D721Med (cell line): Measurements from ENCODE around the gene CCDC7.
"Not testable (repeated sequence)": the region's sequence is repeated elsewhere in the genome, so short reads cannot be mapped to it uniquely, and the experiment has no call there.

Source experiments
- DNase-seq: peaks from one replicate; pipeline ENCODE4 v3.0.0; 2011; ENCODE audit warnings: low spot score; ENCODE audit not compliant: insufficient read length
- FAIRE-seq: peaks from 2 replicates; lab custom pipeline; 2011; peaks lifted over from hg19 to GRCh38; lab: Jason Lieb, UNC
- TF ChIP-seq, protein P1 (sequence below): IDR thresholded peaks from 2 replicates; pipeline ENCODE4 v1.5.1; 2012; ENCODE audit warnings: mild to moderate bottlenecking, control low read depth; ENCODE audit not compliant: insufficient read depth; ENCODE audit errors: missing control alignments

Gene CCDC7

DNA sequence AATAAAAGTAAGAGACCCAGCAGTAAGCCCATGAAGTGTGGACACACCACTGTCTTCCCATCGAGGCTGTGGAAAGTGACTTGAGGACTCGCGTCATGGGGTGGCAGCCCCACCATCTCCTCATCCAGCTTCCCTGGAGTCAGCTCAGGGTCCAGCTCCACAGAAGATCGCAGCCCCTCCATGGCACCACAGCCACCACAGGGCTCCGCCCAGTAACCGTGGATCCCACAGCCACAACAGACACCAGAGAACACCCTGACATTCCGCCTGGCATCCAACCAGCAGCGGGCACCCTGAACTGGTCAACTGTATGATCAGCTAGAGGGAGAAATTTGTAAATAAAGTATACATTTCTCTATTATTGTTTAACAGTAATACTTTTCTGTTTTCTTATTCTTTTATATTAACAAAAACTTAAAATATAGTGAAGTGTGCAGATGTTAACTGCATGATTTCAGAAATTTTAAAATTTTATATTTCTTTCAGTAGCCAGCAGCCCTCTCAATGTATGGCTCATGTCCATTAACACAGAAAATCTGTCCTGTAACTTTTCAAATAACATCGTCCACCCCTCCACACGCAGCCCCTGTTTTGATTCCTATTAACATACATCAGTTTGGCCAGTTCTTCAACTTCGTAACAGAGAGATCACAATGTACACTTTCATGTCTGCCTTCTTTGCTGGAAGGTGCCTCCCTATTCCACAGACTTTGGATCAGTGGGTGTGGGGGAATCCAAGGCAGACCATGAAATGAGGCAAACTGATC lies 442.4 kb downstream of the CCDC7 start:
- DNase-seq, result no peak
- FAIRE-seq, result no peak
- TF ChIP-seq, protein P1, sequence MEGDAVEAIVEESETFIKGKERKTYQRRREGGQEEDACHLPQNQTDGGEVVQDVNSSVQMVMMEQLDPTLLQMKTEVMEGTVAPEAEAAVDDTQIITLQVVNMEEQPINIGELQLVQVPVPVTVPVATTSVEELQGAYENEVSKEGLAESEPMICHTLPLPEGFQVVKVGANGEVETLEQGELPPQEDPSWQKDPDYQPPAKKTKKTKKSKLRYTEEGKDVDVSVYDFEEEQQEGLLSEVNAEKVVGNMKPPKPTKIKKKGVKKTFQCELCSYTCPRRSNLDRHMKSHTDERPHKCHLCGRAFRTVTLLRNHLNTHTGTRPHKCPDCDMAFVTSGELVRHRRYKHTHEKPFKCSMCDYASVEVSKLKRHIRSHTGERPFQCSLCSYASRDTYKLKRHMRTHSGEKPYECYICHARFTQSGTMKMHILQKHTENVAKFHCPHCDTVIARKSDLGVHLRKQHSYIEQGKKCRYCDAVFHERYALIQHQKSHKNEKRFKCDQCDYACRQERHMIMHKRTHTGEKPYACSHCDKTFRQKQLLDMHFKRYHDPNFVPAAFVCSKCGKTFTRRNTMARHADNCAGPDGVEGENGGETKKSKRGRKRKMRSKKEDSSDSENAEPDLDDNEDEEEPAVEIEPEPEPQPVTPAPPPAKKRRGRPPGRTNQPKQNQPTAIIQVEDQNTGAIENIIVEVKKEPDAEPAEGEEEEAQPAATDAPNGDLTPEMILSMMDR, result no peak

- FAIRE-seq (no peak), DNase-seq (no peak)
- TF ChIP-seq, protein P1, result no peak
Observed at GRCh38 chr10:32889631-32890212, 443.8 kb downstream of the CCDC7 start.

DNA sequence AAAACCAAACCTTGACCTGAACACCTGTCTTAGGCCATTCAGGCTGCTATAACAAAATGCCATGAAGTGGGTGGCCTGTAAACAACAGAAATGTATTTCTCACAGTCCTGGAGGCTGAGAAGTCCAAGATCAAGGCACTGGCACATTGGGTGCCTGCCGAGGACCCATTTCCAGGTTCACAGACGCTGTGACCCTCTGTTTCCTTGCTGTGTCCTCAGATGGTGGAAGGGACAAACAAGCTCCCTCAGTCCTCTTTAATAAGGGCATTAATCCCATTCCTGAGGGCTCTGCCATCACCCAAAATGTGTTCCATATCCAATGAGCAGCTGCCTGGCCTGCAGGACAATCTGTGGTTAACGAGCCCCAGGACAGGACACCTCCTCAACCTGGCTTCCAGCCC lies 444.5 kb downstream of the CCDC7 start:
- FAIRE-seq, result no peak
- TF ChIP-seq, protein P1, result no peak
- no peak for DNase-seq

DNA sequence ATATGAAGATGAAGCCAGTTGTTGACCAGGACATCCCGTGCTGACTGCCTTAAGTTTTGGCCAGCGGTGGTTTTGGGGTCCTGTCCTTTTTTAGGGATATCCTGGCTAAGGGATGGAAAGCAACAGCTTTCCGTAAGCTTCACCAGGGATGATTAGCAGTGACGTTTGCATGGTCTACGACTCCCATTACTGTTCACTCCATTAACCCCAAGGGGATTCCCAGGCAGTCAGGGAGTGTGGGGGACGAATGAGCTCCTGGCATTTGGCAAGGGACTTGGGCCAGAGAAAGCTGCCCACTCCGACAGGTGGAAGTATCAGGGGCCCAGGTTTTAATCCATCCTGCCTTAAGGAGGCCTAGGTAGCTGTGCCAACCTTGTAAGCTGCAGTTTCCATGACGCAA lies 445.3 kb downstream of the CCDC7 start:
- DNase-seq (no peak), FAIRE-seq (no peak)
- TF ChIP-seq, protein P1, result no peak

- DNase-seq (no peak), FAIRE-seq (no peak)
- TF ChIP-seq, protein P1, result no peak
Observed at GRCh38 chr10:32893434-32893833, 447.5 kb downstream of the CCDC7 start.

DNA sequence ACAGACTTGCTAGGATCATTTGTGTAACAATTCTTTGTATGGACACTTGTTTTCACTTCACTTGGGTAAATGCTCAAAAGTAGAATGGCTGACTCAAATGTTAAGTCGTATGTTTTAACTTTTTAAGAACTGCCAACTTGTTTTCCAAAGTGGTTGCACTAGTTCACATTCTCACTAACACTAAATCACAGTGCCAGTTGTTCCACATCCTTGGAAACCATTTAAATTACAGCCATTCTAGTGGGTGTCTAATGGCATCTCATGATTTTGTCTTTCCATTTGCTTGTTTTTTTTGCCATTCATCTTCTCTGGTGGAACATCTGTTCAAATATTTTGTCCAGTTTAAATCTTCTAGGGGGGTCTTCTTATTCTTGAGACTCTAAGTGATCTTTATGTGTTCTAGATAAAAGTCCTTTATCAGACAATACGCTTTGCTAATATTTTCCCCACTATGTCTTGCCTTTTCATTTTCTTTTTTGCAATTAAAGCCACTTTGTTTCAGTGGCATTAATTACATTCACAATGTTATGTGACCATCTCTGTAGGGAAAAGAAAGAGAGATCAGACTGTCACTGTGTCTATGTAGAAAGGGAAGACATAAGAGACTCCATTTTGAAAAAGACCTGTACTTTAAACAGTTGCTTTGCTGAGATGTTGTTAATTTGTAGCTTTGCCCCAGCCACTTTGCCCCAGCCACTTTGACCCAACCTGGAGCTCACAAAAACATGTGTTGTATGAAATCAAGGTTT lies 448.1 kb downstream of the CCDC7 start:
- FAIRE-seq, result no peak
- TF ChIP-seq, protein P1, result no peak
- DNase-seq, result no peak

GRCh38 chr10:32895200-32895968 lies 449.4 kb downstream of the CCDC7 start:
- not testable (repeated sequence) for FAIRE-seq, DNase-seq
